ENCODE results near the gene FREM1.

The FREM1 gene

GRCh38 chr9:14749741-14750211 is 160.5 kb downstream of the FREM1 start:
- no peak overlapping the region for H2AFZ ChIP-seq (ENCODE audit: low read depth, low read length, severe bottlenecking)

GRCh38 chr9:14748373-14748772 is 161.9 kb downstream of the FREM1 start:
- H3K27me3 ChIP-seq (ENCODE audit: low read length): no peaks in the 10 kb centered on the region
- H3K36me3 ChIP-seq (ENCODE audit: low read length): no peaks in the 10 kb centered on the region
- H3K9me2 ChIP-seq (replicated peaks; ENCODE audit: insufficient read depth, low read length): no peaks in the 10 kb centered on the region
- no peaks in the 10 kb centered on the region for H3K9me3 ChIP-seq (ENCODE audit: insufficient read depth, low read length)
- no peak overlapping the region for H3K4me3 ChIP-seq (ENCODE audit: insufficient read depth, low read length, poor library complexity, severe bottlenecking)
- H2AFZ ChIP-seq (ENCODE audit: low read depth, low read length, severe bottlenecking): no peak overlapping the region
- no peak overlapping the region for H3K9ac ChIP-seq (ENCODE audit: low read length)
- TF ChIP-seq EZH2phosphoT487 (conservative IDR thresholded peaks at IDR 0.05; ENCODE audit: low read length) (no peak), CTCF (IDR thresholded peaks at IDR 0.05; ENCODE audit: insufficient read depth, low read length, poor library complexity, severe bottlenecking) (no peak)
- H3K4me2 ChIP-seq (ENCODE audit: low read depth, low read length, poor library complexity, severe bottlenecking): no peak overlapping the region
- no peaks in the 10 kb centered on the region for H4K20me1 ChIP-seq (ENCODE audit: low read depth, low read length)
- no peak overlapping the region for H3K27ac ChIP-seq (ENCODE audit: low read depth, low read length)
- no peaks in the 10 kb centered on the region for H3K79me2 ChIP-seq (ENCODE audit: insufficient read depth, low read length)
- no peaks in the 10 kb centered on the region for H3F3A ChIP-seq (ENCODE audit: insufficient read depth)

More at GRCh38 chr9:14749741-14750211, 160.5 kb downstream of the FREM1 start:
- Histone ChIP-seq H3K36me3 (ENCODE audit: low read length) (no peaks in the 10 kb centered on the region), H3K9me3 (ENCODE audit: insufficient read depth, low read length) (no peaks in the 10 kb centered on the region), H3K27ac (ENCODE audit: low read depth, low read length) (no peak overlapping the region), H4K20me1 (ENCODE audit: low read depth, low read length) (no peaks in the 10 kb centered on the region), H3K4me2 (ENCODE audit: low read depth, low read length, poor library complexity, severe bottlenecking) (no peak overlapping the region), H3K9ac (ENCODE audit: low read length) (no peak overlapping the region), H3K9me2 (replicated peaks; ENCODE audit: insufficient read depth, low read length) (no peaks in the 10 kb centered on the region), H3K27me3 (ENCODE audit: low read length) (no peaks in the 10 kb centered on the region), H3K79me2 (ENCODE audit: insufficient read depth, low read length) (no peaks in the 10 kb centered on the region), H3F3A (ENCODE audit: insufficient read depth) (no peaks in the 10 kb centered on the region), H3K4me3 (ENCODE audit: insufficient read depth, low read length, poor library complexity, severe bottlenecking) (no peak overlapping the region)
- TF ChIP-seq CTCF (IDR thresholded peaks at IDR 0.05; ENCODE audit: insufficient read depth, low read length, poor library complexity, severe bottlenecking) (no peak), EZH2phosphoT487 (conservative IDR thresholded peaks at IDR 0.05; ENCODE audit: low read length) (no peak)

GRCh38 chr9:14747111-14747510 is 163.1 kb downstream of the FREM1 start:
- H4K20me1 ChIP-seq (ENCODE audit: low read depth, low read length): no peaks in the 10 kb centered on the region
- no peaks in the 10 kb centered on the region for H3K9me3 ChIP-seq (ENCODE audit: insufficient read depth, low read length)
- H2AFZ ChIP-seq (ENCODE audit: low read depth, low read length, severe bottlenecking): no peak overlapping the region
- H3K27me3 ChIP-seq (ENCODE audit: low read length): no peaks in the 10 kb centered on the region
- no peaks in the 10 kb centered on the region for H3F3A ChIP-seq (ENCODE audit: insufficient read depth)
- H3K27ac ChIP-seq (ENCODE audit: low read depth, low read length): no peak overlapping the region
- no peaks in the 10 kb centered on the region for H3K9me2 ChIP-seq (replicated peaks; ENCODE audit: insufficient read depth, low read length)
- no peak overlapping the region for H3K4me3 ChIP-seq (ENCODE audit: insufficient read depth, low read length, poor library complexity, severe bottlenecking)
- H3K9ac ChIP-seq (ENCODE audit: low read length): no peak overlapping the region
- no peak for TF ChIP-seq CTCF (IDR thresholded peaks at IDR 0.05; ENCODE audit: insufficient read depth, low read length, poor library complexity, severe bottlenecking)
- H3K36me3 ChIP-seq (ENCODE audit: low read length): no peaks in the 10 kb centered on the region
- H3K79me2 ChIP-seq (ENCODE audit: insufficient read depth, low read length): no peaks in the 10 kb centered on the region
- H3K4me2 ChIP-seq (ENCODE audit: low read depth, low read length, poor library complexity, severe bottlenecking): no peak overlapping the region

Measured in SU-DHL-6 (cell line).